HG03575 (cell line): ENCODE measurements around the gene GID8.

Experiments
- ATAC-seq: cut with Tn5 transposase; IDR thresholded peaks from one replicate; pipeline ENCODE4 v1.9.1; 2021; ENCODE audit not compliant: unreplicated experiment, insufficient number of reproducible peaks, low FRiP score; ENCODE audit errors: extremely low read depth

The GID8 gene

GRCh38 chr20:62900692-62901584 is 37.0 kb upstream of the GID8 start:
- no peak for ATAC-seq

GRCh38 chr20:62901891-62902290 is 36.1 kb upstream of the GID8 start:
- no peak for ATAC-seq

- no peak for ATAC-seq
These were observed 34.9 kb upstream of the GID8 start for GRCh38 chr20:62902926-62903615.

DNA sequence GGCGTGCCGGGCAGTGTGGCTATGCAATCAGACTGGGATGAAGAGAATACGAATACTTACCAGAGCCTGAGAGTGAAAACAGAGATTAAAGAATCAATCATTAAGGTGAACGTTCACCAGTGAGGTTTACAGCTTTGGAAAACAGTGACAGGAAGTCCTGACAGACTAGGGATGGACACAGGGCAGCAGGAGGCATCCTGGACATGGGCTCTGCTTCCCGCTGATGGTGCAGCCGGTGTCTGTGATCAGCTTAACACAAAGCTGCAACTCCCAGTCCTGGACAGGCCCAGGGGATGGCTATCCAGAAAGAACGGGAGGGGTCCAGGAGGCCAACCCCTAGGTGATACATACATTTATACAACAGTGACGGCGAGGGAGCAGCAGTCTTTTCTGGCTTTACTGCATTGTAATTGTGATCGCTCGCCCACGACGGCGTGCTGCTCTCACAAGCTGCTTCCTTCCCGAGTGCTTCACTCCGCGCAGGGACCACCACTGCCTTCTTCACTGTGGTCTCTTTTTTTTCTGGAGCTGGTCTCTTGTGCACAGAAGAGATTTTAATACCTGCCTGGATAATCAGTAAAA is 32.3 kb upstream of the GID8 start:
- ATAC-seq = no peak

DNA sequence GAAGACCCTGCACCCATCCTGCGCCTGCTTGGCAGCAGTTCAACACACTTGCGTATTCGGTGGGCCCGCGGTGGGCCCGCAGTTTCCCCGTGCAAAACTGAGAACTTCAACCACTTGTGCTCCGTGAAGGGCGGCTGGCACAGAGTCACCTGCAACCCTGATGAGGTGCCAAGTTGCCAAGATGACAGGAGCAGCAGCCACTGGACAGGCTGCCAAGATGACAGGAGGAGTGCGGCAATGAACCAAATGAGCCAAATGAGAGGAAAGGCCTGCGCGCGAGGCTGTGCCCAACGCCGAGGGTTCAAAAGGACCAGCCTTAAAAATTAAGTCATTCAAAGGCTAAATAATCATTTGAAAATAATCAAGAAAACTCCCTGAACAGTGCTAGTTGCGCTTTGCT is 31.7 kb upstream of the GID8 start:
- ATAC-seq = no peak

DNA sequence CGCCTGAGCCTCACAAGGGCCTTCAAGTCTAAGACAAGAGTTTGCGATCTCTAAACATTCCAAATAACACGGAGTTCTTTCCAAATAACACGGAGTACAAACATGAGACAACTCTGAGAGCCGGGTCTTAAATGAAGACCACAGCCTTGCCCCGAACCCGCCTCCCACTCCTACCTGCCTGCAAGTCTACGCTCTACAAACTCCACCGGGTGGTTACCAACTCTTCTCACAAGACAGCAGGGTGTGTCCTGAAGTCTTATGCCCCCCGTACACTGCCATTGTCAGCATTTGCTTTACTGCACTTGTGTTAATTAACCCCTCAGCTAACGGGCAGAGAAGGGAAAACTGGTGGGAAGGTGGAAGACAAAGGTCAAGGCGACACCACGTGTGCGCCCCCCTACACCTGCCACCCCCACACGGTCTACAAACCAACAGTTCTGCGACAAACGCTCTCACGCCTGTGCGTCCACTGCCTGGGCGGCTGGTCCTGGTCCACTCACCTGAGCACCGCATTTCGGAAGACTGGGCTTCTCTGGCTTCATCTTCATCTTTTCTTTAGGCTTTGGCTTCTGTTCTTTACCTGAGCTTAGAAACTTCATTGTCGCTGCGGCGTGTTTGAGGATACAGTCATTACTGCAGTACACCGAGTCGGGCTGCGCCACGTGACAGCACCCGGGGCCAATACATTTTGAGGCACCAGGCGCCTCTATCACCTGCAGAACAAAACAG is 31.1 kb upstream of the GID8 start:
- no peak for ATAC-seq

- no peak for ATAC-seq
These were observed 30.3 kb upstream of the GID8 start for GRCh38 chr20:62907384-62908317.

DNA sequence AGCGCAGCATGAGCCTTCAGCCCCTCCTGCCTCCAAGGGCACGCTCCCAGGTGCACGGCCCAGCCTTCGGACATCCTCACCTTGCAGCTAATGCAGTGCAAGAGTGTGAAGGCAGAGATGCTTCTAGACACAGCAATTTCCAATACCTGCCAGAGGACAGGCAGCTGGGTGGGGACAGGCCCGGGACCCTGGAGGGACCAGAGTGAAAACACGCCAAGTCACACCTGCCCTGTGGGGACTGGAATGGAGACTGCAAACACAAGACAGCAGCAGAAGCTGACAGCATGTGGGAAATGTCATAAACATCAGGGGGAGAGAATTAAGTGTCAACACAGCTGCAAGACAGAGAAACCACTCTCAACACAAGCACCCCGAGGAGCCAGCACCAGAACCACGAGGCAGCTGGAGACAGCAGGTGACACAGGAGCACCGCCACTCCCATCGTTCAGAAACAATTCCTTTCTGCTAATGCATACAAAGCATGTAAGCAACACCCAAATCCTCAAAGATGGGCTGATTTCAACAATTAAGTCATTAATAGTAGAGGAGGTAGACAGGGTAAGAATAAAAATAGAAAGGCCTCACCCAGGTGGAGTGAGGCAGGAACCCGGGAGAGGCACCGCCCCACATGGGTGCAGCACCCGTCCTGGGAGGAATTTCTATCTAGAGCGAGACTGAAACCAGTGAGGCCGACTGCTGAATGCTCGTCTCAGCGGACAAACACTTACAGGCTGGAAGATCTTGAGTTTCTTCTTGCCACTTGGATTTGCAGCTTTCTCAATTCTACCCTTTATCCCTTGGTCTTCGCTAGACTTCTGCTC is 28.8 kb upstream of the GID8 start:
- no peak for ATAC-seq

- ATAC-seq = no peak
These were observed 27.7 kb upstream of the GID8 start for GRCh38 chr20:62910217-62910766.

DNA sequence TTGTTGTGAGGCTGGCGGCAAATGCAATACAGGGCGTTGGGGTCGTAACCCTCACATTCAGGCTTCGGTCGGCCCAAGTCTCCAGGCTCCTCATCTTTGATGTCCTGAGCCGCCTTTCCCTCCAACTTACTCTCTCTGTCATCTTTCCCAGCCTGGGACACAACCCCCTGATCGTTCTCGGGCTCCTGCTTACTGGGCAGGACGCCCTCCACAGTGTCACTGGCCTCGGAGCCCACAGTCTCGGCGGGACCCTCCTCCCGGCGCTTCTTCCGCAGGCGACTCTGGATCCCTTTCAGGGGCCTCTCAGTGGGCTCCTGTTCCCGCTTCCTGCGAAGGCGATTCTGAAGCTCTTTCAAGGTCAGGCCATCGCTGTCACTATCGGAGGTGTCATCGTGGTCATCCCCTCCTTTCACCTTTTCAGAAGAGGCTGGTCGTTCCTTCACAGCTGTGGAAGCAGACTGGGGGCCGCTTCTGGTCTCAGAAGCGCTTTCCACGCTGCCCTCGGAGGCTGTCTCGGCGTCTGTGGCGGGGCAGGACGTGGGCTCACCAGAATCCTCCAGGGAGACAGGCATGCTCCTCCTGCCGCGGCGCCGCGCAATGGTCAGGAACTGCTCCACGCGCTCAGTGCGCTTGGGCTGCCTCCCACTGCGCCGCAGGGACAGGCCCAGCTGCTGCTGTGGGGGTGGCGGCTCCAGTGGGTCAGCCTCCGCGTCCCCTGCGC is 27.0 kb upstream of the GID8 start:
- ATAC-seq = no peak

DNA sequence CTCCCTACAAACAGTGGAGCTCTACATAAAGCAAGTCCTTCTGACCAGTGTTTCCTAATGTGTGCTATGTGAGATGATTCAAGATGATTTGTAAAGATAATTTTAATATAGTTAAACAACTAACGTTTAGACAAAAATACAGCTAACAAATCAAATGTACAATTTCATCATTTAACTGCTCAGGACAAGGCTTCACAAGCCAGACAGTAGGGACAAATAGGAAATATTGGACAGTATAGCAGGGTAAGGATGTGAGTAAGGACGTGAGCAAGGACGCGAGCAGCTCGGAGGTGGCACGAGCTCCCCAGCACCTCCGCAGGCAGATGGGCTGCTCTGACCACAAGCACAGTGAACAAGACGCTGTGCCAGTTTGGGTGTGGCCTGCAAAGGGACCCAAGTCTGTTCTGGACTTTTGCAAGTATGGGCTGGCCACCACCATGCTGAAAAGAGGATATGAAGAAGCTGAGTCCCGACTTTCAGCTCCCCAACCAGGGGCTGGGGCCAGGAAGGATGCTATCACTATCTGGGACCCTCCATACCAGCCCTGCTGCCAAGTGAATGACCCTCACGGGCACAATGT is 26.2 kb upstream of the GID8 start:
- ATAC-seq = no peak

- ATAC-seq = no peak
These were observed 24.8 kb upstream of the GID8 start for GRCh38 chr20:62913043-62913630.

GRCh38 chr20:62914436-62914835 is 23.5 kb upstream of the GID8 start:
- ATAC-seq = no peak

GRCh38 chr20:62914970-62915457 is 22.9 kb upstream of the GID8 start:
- no peak for ATAC-seq

GRCh38 chr20:62916703-62917476 is 21.1 kb upstream of the GID8 start:
- ATAC-seq = no peak
